GM12801 (cell line): ENCODE measurements around the gene KLF2.

Source experiments
- TF ChIP-seq, protein P1 (sequence below): IDR thresholded peaks from one replicate; pipeline ENCODE4 v1.5.1; 2011; ENCODE audit warnings: control low read depth; ENCODE audit not compliant: insufficient read length; ENCODE audit errors: extremely low read depth

KLF2 gene

DNA sequence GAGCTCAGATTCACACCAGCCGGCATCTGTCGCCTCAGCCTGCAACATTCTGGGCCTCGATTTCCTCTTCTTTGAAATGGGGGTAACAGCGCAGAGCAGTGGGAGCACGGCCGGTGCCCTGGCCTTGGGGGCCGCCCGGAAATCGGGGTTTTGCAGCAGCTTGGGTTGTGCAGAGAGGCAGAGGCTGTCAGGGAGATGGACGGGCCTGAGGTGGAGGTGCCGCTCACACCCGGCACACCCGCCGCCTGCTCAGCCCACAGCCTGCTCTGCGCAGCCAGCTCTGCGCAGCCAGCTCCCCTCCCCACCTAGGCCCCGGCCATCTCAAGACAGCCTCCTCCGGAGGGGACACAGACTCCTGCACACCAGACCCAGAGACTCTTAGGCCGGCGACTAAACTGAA is 10.6 kb downstream of the KLF2 start:
- TF ChIP-seq, protein P1, sequence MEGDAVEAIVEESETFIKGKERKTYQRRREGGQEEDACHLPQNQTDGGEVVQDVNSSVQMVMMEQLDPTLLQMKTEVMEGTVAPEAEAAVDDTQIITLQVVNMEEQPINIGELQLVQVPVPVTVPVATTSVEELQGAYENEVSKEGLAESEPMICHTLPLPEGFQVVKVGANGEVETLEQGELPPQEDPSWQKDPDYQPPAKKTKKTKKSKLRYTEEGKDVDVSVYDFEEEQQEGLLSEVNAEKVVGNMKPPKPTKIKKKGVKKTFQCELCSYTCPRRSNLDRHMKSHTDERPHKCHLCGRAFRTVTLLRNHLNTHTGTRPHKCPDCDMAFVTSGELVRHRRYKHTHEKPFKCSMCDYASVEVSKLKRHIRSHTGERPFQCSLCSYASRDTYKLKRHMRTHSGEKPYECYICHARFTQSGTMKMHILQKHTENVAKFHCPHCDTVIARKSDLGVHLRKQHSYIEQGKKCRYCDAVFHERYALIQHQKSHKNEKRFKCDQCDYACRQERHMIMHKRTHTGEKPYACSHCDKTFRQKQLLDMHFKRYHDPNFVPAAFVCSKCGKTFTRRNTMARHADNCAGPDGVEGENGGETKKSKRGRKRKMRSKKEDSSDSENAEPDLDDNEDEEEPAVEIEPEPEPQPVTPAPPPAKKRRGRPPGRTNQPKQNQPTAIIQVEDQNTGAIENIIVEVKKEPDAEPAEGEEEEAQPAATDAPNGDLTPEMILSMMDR = no peak

DNA sequence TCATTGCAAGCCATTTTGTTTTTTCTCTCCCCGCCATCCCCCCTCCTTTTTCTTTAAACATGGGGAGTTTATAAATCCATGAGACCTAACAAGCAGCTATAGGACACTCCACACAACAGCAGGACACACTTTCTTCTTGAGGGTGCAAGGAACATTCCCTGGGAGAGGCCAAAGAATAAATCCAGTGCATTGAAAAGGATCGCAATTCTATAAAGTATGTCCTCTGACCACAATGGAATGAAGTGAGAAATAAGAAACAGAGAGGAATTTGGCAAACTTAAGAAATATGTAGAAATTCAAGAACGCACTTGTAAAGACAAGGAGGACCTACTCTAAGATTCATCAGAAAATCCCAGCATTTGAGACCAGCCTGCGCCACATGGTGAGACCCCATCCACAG is 11.9 kb downstream of the KLF2 start:
- TF ChIP-seq, protein P1 = no peak

DNA sequence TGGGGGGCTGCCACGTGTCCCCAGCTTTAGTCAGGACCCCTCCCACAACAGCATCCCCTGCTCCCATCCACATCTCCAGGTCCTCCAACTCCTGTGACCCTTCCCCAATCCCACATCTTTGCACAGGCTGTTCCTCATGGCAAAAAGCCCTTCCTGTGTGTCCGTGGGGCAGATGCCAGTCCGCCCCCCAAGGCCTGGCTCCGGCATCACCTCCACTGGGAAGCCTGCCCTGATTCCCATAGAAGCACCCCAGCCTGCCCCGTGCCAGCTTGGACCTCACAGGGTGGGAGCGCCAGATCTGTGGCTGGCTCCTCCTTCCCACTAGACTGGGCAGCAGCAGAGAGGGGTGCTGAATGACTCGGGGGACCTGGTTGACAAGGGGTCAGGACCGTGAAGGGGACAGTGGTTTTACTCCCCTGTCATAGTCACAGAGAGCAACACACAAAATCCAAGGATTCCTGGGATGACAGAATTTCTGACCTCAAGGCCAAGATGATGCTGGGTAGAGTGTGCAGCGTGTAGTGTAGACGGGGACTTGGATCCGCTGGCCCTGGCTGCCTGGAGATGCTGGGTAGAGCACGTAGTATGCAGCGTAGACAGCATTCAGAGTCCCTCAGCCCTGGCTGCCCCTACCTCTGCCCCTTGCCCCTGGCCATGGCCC is 13.3 kb downstream of the KLF2 start:
- TF ChIP-seq, protein P1 = no peak

DNA sequence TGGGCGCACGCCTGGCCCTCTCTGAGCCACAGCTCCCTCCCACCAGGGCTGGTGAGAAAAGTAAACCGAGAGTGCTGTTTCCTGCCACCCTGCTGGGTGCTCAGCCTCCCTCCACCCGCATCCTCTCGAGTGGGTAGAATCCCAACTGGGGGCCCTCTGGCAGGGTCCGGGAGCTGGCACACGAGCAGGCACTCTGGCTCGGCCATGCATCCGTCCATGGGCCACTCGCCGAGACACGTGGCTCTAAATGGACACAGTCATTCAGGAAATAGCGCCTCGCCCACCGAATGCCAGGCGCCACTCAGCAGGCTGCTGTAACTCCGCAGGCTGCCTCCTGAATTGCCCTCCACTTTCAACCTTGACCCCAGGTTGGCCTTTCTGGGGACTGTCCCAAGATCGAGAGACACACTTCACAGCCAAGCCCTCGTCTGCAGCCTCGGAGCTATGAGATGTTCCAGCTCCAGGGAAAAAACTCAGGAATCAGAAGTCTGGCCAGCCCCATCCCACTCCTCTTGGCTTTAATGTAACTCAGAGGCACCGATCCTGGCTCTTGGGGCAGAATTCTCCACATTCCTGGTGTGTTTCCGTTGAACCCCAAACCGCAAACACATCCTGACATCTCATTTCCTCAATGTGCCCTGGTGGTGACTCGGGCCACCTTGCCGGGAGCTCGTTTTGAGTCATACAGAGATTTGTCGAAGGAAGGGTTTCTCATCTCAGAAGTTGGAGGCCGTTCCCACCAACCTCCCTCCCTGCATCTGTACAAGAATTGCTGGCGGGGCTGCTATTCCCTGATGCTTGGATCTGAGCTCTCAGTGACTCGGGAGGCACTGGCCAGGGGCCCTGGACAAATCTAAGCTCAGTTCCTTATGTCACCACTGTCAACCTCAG is 14.1 kb downstream of the KLF2 start:
- TF ChIP-seq, protein P1 = no peak

DNA sequence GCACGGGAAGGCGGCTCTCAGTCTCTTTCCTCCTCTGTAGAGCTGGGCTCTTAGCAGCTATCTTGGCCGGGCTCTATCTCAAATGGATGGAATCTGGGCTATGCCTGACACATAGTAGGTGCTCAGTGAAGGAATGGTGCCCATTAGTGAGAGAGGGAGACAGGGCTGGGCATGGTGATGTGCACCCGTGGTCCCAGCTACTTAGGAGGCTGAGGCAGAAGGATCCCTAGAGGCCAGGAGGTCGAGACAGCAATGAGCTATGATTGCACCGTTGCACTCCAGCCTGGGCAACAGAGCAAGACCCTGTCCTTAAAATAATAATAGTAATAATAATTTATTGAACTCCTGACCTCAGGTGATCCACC is 14.7 kb downstream of the KLF2 start:
- TF ChIP-seq, protein P1 = no peak

DNA sequence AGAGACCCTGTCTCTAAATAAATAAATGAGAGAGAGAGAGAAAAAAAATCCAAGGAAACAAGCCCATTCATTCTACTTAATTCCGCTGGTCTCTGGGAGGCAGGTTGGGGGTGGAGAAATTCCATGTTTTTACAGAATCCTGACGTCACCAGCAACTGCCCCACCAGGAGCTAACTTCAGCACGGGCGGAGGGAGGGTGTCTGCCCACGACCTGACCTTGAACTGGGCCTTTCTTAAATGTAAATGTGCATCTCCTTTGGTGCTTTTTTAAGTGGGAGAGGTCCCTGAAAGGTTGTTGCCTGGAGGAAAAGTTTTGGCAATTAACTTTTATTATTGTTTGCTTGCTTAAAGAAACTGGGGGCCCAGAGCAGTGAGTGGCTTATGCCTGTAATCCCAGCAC is 15.5 kb downstream of the KLF2 start:
- TF ChIP-seq, protein P1 = no peak

DNA sequence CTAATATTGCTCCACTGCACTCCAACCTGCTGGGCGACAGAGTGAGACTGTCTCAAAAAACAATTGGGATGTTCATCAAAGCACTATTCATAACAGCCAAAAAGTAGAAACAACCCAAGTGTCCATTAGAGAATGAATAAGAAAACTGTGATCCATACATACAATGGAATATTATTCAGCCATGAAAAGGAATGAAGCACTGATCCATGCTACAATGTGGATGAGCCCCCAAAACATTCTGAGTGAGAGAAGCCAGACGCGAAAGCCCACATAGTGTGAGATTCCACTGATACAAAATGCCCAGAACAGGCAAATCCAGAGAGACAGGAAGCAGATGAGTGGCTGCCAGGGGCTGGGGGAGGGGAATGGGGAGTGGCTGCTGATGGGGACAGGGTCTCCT is 16.0 kb downstream of the KLF2 start:
- TF ChIP-seq, protein P1 = no peak
